GM12865 (cell line): ENCODE measurements around the gene MOV10.
"Not testable (repeated sequence)": the region's sequence is repeated elsewhere in the genome, so short reads cannot be mapped to it uniquely, and the experiment has no call there.

Experiments
- DNase-seq: peaks from one replicate; pipeline ENCODE4 v3.0.0; 2010; ENCODE audit warnings: low read depth
- H3K4me3 ChIP-seq: 2 replicates; pipeline ENCODE4 v1.5.1; 2011; ENCODE audit warnings: mild to moderate bottlenecking, low read depth, low read length, control low read depth
- CTCF ChIP-seq: IDR thresholded peaks from 2 replicates; pipeline ENCODE4 v1.5.1; 2011; ENCODE audit warnings: low read length, control low read depth, low read depth, inconsistent platforms; ENCODE audit not compliant: insufficient read depth; ENCODE audit errors: missing control alignments

MOV10 gene

GRCh38 chr1:112717263-112717873 lies 42.9 kb downstream of the MOV10 start:
- H3K4me3 ChIP-seq, result no peak overlapping the region
- no peak for DNase-seq
- TF ChIP-seq CTCF, result no peak

GRCh38 chr1:112718691-112719418 lies 44.4 kb downstream of the MOV10 start:
- peak; percentile 90 for TF ChIP-seq CTCF
- peak; percentile 67 for DNase-seq
- H3K4me3 ChIP-seq, result no peak overlapping the region

GRCh38 chr1:112719706-112720105 lies 45.2 kb downstream of the MOV10 start:
- no peak for DNase-seq
- no peak for TF ChIP-seq CTCF

GRCh38 chr1:112720800-112721199 lies 46.3 kb downstream of the MOV10 start:
- no peak for DNase-seq
- no peak for TF ChIP-seq CTCF
- no peak overlapping the region for H3K4me3 ChIP-seq

More at GRCh38 chr1:112719706-112720105, 45.2 kb downstream of the MOV10 start:
- no peak overlapping the region for H3K4me3 ChIP-seq

GRCh38 chr1:112721294-112721693 lies 46.8 kb downstream of the MOV10 start:
- not testable (repeated sequence) for DNase-seq, H3K4me3 ChIP-seq

- DNase-seq, result no peak
- no peak for TF ChIP-seq CTCF
Measured at GRCh38 chr1:112721966-112722524, 47.6 kb downstream of the MOV10 start.

GRCh38 chr1:112722601-112723510 lies 48.4 kb downstream of the MOV10 start:
- TF ChIP-seq CTCF, result no peak
- no peak overlapping the region for H3K4me3 ChIP-seq

More at GRCh38 chr1:112721966-112722524, 47.6 kb downstream of the MOV10 start:
- no peak overlapping the region for H3K4me3 ChIP-seq

More at GRCh38 chr1:112722601-112723510, 48.4 kb downstream of the MOV10 start:
- no peak for DNase-seq
